Stimulated activated CD8-positive, alpha-beta memory T cell treated with anti-CD3 and anti-CD28 coated beads, Interleukin-12 subunit alpha, Interleukin-12 subunit beta, amount 100 ng/mL, for 24 hours (primary cell): ENCODE data around the gene RHOXF2B.
"Not testable (repeated sequence)": the region's sequence is repeated elsewhere in the genome, so short reads cannot be mapped to it uniquely, and the experiment has no call there.

Experiments used
- DNase-seq: peaks from one replicate; pipeline ENCODE4 v3.0.0-alpha.2; 2020; ENCODE audit errors: extremely low read depth

Gene RHOXF2B

GRCh38 chrX:120077590-120077989, at the start of gene RHOXF2B:
Gene RHOXF2B (minus strand): TSS chrX:120077690. CDS start chrX:120077552, 138 bp downstream.
- DNase-seq, result not testable (repeated sequence)

GRCh38 chrX:120125444-120125843, 48.0 kb upstream of the RHOXF2B start:
- DNase-seq, result no peak

- DNase-seq, result no peak
Measured at GRCh38 chrX:120120223-120120622, 42.7 kb upstream of the RHOXF2B start.

GRCh38 chrX:120115438-120115963, 38.0 kb upstream of the RHOXF2B start, which contains the start of gene RHOXF1:
Gene RHOXF1 (minus strand): TSS chrX:120115913. CDS start chrX:120115862, 51 bp downstream.
- DNase-seq, result no peak

DNA sequence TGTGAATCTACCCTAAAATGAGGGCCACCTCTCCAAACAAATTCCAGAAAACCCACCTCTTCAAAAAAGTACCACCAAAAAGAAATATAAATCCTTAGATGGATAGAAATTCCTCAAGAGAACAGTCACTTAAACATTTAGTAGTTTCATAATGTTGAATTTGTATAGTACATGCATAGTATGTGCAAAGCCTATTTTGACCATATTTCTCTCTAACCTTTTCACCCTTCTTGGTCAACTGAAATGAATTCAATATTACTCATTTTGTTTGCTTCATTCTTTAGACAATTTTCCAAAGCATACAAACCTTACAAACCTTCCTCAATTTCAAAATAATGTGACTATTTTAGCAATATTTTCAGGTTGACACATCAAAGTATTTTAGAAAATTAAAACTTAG, 34.1 kb upstream of the RHOXF2B start:
- no peak for DNase-seq

GRCh38 chrX:120109378-120109777, 31.9 kb upstream of the RHOXF2B start:
- DNase-seq, result no peak

- DNase-seq, result not testable (repeated sequence)
Measured at GRCh38 chrX:120104707-120105106, 27.2 kb upstream of the RHOXF2B start.

- DNase-seq, result not testable (repeated sequence)
Measured at GRCh38 chrX:120101057-120101456, 23.6 kb upstream of the RHOXF2B start.

GRCh38 chrX:120090208-120090607, 12.7 kb upstream of the RHOXF2B start:
- DNase-seq, result no peak

DNA sequence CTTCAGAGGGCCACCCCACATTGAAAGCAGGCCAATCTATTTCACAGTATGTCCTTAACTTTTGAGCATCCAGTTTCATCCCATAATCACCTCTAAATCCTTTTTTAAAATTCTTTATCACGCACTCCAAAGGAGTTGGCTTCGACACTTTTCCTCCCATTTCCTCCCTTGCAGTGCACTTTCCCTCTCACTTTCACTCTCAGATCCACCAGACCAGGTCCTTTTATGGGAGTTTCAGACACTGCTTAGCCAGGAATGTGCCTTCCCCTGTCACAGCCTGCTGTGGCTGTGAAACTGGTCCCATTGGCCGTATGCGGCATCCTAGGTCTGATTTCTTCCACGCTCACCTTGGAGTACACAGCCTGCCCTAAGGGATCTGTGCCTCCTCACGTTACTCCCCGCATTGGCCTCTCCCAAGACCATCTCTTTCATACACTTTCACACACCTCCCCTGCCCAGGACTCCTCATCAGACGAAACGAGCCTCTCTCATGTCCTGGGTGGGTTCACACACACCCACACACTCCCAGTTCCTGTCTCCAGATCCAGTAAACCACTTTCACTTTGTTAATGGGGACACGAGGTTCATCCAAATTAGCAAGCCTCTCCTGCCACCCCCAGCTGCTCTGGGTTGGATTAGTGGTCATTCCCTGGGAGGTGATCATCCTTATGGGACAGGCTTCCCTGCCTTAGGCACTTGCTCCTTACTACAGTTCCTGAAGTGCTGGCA, 10.0 kb upstream of the RHOXF2B start:
- no peak for DNase-seq

- not testable (repeated sequence) for DNase-seq
Measured at GRCh38 chrX:120085553-120086185, 8.2 kb upstream of the RHOXF2B start.

- not testable (repeated sequence) for DNase-seq
Measured at GRCh38 chrX:120066169-120066568, 11.3 kb downstream of the RHOXF2B start.

GRCh38 chrX:120042712-120043111, 34.8 kb downstream of the RHOXF2B start:
- not testable (repeated sequence) for DNase-seq

GRCh38 chrX:120042247-120042646, 35.2 kb downstream of the RHOXF2B start:
- not testable (repeated sequence) for DNase-seq

- not testable (repeated sequence) for DNase-seq
Measured at GRCh38 chrX:120040176-120040575, 37.3 kb downstream of the RHOXF2B start.

- DNase-seq, result not testable (repeated sequence)
Measured at GRCh38 chrX:120039087-120039733, 38.3 kb downstream of the RHOXF2B start.

DNA sequence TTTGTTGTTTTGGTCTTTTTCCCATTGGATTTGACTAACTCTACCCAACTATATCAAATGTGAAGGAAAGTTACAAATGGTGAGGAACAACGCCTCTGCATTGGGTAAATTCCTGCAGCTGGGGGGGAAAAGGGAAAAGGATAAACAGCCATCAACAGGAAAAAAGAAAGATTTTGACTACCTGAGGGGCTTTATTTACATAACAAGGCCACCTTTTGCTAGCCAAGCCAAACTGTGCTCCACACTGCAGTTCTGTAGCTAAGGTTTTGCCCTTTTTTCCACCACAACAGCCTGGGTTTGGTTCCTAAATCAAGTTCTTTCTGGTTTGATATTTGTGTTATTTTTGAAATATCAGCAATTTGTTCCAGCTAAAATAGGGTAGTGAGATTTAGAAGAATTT, 40.8 kb downstream of the RHOXF2B start:
- no peak for DNase-seq

GRCh38 chrX:120035522-120036309, 41.8 kb downstream of the RHOXF2B start:
- not testable (repeated sequence) for DNase-seq

- no peak for DNase-seq
Measured at GRCh38 chrX:120029354-120029753, 48.1 kb downstream of the RHOXF2B start.

DNA sequence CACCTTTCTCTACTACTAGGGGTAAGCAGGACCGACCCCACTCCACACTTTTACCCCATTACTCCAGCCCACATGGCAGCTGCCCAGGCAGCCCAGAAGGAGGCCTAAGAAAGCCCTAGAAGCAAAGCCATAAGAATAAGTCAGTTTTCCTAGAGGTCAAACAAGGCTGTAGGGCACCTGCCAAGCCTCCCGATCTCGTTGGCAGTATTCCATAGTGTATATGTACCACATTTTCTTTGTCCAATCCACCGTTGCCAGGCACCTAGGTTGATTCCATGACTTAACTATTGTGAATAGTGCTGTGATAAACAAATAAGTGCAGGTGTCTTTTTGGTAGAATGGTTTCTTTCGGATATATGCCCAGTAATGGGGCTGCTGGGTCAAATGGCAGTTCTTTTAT, 54.2 kb downstream of the RHOXF2B start:
- no peak for DNase-seq

- DNase-seq, result no peak
Measured at GRCh38 chrX:120022763-120023162, 54.7 kb downstream of the RHOXF2B start.
